GM21515 (cell line): ENCODE results near the gene ZNF263.

ENCODE experiments used
- ATAC-seq: cut with Tn5 transposase; IDR thresholded peaks from one replicate; pipeline ENCODE4 v1.9.1; 2021; ENCODE audit not compliant: unreplicated experiment

Gene ZNF263

DNA sequence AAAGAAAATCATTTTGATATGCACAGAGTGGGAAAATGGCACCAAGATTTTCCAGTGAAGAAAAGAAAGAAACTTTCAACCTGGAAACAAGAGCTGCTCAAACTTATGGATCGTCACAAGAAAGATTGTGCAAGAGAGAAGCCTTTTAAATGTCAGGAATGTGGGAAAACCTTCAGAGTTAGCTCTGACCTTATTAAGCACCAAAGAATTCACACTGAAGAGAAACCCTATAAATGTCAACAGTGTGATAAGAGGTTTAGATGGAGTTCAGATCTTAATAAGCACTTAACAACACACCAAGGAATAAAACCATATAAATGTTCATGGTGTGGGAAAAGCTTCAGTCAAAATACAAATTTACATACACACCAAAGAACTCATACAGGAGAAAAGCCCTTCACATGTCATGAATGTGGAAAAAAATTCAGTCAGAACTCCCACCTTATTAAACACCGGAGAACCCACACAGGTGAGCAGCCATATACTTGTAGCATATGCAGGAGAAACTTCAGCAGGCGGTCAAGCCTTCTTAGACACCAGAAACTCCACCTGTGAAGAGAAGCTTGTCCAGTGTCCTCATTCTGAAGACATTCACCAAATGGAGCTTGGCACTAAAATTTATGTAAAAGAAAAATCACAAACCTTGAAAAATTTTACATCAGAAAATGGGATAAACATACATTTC lies 34.2 kb downstream of the ZNF263 start:
- ATAC-seq, result no peak

DNA sequence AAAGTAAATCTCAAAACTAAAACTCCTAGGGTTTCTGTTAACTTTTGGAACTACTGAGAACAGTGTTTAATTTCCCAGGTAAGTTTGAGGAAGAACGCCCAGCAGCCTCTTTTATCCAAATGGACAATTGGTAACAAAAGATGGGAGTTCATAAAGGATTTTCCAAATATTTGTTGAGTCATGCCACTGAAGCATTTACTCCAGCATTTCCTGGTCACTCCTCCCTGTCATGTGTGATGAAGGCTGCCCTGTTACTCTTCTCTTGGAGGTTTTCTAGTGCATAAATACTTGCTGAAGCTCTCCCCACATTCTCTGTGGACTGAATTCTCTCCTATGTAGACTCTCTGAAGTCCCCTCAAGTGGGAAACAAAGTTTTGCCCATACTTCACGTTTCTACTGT lies 38.5 kb downstream of the ZNF263 start:
- no peak for ATAC-seq

DNA sequence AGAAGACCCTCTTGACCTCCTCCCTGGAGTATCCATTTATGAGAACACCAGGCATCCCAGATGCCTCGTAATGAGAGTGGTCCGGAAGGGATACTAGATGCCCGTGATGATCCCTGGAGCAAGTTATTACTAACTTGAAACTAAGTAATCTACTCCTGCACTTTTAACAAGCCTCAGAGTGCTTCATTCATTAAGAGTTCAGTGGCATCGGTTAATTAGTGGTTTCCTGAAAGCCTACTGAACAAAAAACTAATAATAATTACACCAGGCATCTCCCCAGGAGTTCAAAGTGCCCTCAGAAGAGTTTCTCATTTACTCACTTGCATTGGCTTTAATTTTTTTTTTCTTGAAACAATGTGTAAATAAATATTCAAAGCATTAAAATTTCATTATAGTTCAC lies 44.2 kb downstream of the ZNF263 start:
- ATAC-seq, result no peak

DNA sequence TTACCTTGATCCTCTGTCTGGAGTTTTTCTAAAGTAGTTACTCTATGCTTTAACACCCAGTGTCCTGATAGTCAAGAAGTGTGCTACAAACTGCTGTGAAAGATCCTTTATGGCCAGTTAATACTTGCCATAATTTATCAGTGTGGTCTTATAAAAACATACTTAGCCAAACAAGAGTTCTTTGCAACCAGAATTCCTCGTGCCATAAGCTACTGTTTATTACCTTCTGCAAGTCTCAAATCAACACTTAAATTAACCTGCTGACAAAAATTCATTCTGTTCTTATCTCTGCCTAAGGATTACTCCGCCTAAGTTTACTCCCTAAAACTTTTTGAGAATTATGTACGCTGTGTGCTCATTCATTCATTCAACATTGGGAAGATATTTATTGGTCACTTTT lies 44.8 kb downstream of the ZNF263 start:
- ATAC-seq, result no peak

DNA sequence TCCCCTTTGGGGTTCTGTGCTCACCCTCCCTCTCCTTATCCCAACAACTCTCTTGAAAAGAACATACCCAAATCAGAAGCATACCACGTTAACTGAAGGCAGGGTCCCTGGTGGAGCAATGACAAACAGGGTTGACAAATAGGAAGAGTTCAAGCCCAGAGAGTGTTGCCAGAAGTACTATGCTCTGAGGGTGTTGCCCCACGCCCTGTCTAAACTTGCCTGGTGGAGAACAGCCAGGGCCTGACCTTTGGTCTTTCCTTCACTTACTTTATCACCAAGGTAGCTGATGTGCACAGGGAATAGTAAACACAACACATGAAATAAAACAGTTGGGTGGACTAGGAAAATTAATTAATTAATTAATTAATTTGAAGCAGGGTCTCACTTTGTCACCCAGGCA lies 45.4 kb downstream of the ZNF263 start:
- no peak for ATAC-seq
